ENCODE results near the gene AXL. TPM values are rescaled to one million over a fixed set of nuclear protein-coding genes. Genes with fewer than 3 reads are reported as not detected.

Gene AXL
- total and polyA plus RNA-seq, 4 donors, result 4.3 to 24.8 (median 12.1) TPM

DNA sequence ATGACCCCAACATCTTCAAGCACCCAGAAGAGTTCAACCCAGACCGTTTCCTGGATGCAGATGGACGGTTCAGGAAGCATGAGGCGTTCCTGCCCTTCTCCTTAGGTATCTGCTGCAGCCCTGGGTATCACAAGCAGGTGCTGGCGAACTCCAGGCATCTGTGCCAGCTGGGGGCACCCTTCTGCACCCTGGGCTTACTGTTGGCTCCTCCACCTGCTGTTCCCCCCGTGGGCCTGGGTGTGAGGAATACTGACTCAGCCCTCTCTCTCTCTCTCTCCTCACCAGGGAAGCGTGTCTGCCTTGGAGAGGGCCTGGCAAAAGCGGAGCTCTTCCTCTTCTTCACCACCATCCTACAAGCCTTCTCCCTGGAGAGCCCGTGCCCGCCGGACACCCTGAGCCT, 13.0 kb upstream of the AXL start (continued):
- TF ChIP-seq EGR1 (IDR thresholded peaks at IDR 0.05; ENCODE audit: low read depth in 2 of 2) (no peak), ZBTB33 (IDR thresholded peaks at IDR 0.05) (no peak), FOXA2 (IDR thresholded peaks at IDR 0.05) (no peak), NR2F2 (IDR thresholded peaks at IDR 0.05) (no peak), TAF1 (conservative IDR thresholded peaks at IDR 0.05) (no peak), HNF4G (IDR thresholded peaks at IDR 0.05) (no peak)

DNA sequence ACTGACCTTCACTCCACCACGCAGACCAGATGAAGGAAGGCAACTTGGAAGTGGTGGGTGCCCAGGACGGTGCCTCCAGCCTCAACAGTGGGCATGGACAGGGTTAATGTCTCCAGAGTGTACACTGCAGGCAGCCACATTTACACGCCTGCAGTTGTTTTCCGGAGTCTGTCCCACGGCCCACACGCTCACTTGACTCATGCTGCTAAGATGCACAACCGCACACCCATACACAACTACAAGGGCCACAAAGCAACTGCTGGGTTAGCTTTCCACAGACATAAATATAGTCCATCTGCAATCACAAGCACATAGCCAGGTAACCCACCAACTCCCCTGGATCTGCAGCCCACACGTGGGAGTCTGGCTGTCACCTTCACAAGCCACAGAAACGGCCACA, 12.6 kb upstream of the AXL start:
- 75% methylated on average over 9 of the region's 9 CpGs for WGBS
- Histone ChIP-seq H3K36me3 (ENCODE audit: control insufficient read depth in 4 of 4, insufficient read depth in 3 of 4, low read depth in 1 of 4, low read length in 3 of 4) (no peaks in the 10 kb centered on the region), H3K9ac (ENCODE audit: low read depth in 1 of 2, low read length in 2 of 2) (no peak overlapping the region), H3K9me3 (ENCODE audit: control insufficient read depth in 4 of 4, low read length in 3 of 4) (no peaks in the 10 kb centered on the region), H3K4me1 (ENCODE audit: control insufficient read depth in 4 of 4, insufficient read depth in 4 of 4, low read length in 3 of 4) (no peaks in the 10 kb centered on the region), H3K27me3 (ENCODE audit: control insufficient read depth in 4 of 4, insufficient read depth in 4 of 4, low read length in 3 of 4) (peaks cover 0 to 3% (median 0%) of the 10 kb centered on the region in 4 donors), H3K4me3 (ENCODE audit: low read depth in 1 of 3, low read length in 3 of 3) (no peak overlapping the region), H3K27ac (ENCODE audit: low read depth in 1 of 2, low read length in 2 of 2) (no peak overlapping the region)
- TF ChIP-seq TAF1 (conservative IDR thresholded peaks at IDR 0.05) (no peak), HNF4A (conservative IDR thresholded peaks at IDR 0.05) (no peak), ZBTB33 (IDR thresholded peaks at IDR 0.05) (no peak), YY1 (IDR thresholded peaks at IDR 0.05) (no peak), ATF3 (IDR thresholded peaks at IDR 0.05) (no peak), RAD21 (IDR thresholded peaks at IDR 0.05) (no peak), FOXA2 (IDR thresholded peaks at IDR 0.05) (no peak), GABPA (IDR thresholded peaks at IDR 0.05 in 1 of 2, conservative IDR thresholded peaks at IDR 0.05 in 1 of 2) (no peak), FOXA1 (IDR thresholded peaks at IDR 0.05) (no peak), MAX (IDR thresholded peaks at IDR 0.05) (no peak), JUND (IDR thresholded peaks at IDR 0.05) (no peak), HNF4G (IDR thresholded peaks at IDR 0.05) (no peak)
- TF ChIP-seq, protein P1, sequence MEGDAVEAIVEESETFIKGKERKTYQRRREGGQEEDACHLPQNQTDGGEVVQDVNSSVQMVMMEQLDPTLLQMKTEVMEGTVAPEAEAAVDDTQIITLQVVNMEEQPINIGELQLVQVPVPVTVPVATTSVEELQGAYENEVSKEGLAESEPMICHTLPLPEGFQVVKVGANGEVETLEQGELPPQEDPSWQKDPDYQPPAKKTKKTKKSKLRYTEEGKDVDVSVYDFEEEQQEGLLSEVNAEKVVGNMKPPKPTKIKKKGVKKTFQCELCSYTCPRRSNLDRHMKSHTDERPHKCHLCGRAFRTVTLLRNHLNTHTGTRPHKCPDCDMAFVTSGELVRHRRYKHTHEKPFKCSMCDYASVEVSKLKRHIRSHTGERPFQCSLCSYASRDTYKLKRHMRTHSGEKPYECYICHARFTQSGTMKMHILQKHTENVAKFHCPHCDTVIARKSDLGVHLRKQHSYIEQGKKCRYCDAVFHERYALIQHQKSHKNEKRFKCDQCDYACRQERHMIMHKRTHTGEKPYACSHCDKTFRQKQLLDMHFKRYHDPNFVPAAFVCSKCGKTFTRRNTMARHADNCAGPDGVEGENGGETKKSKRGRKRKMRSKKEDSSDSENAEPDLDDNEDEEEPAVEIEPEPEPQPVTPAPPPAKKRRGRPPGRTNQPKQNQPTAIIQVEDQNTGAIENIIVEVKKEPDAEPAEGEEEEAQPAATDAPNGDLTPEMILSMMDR (IDR thresholded peaks at IDR 0.05; ENCODE audit: low read depth, low read length, missing input control), result no peak
- DNase-seq (ENCODE audit: low spot score), result no peak

All from liver (tissue), 9 donors.